ENCODE data around the gene FMC1.

DNA sequence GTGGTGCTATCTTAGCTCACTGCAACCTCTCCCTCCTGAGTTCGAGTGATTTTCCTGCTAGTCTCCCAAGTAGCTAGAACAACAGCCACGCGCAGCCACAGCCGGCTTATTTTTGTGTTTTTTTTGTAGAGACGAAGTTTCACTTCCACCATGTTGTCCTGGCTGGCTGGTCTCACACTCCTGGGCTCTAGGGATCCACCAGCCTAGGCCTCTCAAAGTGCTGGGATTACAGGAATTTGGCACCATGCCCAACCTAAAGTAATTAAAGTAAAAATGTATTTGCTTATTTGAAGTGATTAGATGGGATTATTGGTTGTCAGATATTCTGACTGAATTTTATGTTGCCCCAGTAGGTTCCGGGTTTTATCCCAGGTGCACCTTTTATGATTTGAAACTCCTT lies 41.3 kb downstream of the FMC1 start:
- TF ChIP-seq CTCF (conservative IDR thresholded peaks at IDR 0.05 in 1 of 2, IDR thresholded peaks at IDR 0.05 in 1 of 2; ENCODE audit: low read depth in 1 of 2, low read length in 2 of 2) (no peak), EZH2 (IDR thresholded peaks at IDR 0.05; ENCODE audit: low read length, missing control alignments) (no peak)

Data from fibroblast of lung (primary cell).